HG03095 (cell line): ENCODE results near the gene RAB36.

Source experiments
- ATAC-seq: cut with Tn5 transposase; IDR thresholded peaks from one replicate; pipeline ENCODE4 v1.9.1; 2021; ENCODE audit warnings: moderate library complexity; ENCODE audit not compliant: unreplicated experiment

The RAB36 gene

GRCh38 chr22:23180893-23181720 is 35.8 kb downstream of the RAB36 start:
- no peak for ATAC-seq

GRCh38 chr22:23181721-23182308 is 36.5 kb downstream of the RAB36 start:
- no peak for ATAC-seq

DNA sequence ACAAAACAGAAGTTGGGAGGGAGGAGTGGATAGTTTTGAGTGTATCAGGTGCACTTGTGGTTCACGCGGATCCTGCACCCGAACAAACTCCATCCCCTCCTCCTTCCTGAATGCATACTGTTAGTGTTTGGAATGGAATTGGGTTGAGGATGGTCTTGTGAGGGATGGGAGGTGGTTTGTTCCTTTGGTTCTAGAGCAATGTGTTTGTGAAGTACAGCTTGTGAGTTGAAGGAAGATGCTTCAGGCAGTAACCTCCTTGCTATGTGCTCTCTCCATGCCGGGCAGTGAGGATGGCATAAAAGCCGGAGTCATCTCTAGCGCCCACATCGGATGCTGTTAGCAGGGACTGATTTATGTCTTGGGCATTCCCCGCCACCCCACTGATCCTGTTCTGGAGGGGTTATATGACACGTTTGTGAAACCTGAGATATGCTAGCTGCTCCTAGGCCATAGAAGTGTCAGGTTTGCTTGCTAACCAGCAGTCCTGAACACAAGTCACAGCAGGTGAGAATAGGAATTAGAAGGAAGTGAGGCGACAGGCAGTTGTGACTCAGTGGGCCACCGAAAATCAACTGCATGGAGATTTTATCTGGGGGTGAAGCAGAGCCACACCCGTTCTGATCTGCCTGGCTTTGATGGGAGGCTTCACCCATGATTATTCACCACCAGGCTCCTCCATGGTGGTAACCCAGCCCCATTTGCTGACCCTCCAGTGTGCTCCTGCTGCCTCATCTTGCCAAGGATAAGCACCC is 37.2 kb downstream of the RAB36 start:
- no peak for ATAC-seq

GRCh38 chr22:23183061-23183698 is 37.9 kb downstream of the RAB36 start:
- ATAC-seq = no peak

GRCh38 chr22:23184100-23184763 is 39.0 kb downstream of the RAB36 start:
- ATAC-seq = no peak

DNA sequence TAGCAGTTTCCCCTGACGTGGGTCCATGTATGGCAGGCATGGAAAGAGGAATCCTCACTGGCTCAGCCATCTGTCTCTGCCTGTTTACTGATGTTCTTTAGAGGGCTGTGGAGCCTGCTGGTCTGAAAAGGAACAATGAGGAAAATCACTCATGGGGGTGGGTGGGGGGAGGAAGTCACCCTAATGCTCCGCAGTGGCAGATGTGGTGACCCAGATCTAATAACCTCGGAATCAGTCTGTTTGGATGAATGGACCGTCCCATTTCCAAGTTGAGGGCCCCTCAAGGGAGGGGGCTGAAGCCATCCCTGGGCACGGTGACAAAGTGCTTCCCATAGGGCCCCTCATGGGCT is 39.5 kb downstream of the RAB36 start:
- ATAC-seq = no peak

DNA sequence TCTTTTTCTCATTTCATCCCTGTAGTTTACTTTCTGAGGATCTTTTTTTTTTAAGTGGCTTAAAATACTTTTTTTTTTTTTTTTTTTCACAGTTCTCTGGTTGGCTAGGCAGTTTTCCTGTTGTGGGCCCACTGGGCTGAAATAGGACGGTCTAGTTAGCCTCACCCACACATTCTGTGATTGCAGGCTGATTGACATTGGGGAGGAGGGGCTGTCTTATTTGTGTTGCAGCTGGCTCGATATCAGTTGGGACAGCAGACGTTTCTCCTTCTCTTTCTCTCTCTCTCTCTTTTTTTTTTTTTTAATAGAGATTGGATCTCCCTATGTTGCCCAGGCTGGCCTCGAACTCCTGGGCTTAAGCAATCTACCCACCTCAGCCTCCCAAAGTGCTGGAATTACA is 41.9 kb downstream of the RAB36 start:
- ATAC-seq = no peak

DNA sequence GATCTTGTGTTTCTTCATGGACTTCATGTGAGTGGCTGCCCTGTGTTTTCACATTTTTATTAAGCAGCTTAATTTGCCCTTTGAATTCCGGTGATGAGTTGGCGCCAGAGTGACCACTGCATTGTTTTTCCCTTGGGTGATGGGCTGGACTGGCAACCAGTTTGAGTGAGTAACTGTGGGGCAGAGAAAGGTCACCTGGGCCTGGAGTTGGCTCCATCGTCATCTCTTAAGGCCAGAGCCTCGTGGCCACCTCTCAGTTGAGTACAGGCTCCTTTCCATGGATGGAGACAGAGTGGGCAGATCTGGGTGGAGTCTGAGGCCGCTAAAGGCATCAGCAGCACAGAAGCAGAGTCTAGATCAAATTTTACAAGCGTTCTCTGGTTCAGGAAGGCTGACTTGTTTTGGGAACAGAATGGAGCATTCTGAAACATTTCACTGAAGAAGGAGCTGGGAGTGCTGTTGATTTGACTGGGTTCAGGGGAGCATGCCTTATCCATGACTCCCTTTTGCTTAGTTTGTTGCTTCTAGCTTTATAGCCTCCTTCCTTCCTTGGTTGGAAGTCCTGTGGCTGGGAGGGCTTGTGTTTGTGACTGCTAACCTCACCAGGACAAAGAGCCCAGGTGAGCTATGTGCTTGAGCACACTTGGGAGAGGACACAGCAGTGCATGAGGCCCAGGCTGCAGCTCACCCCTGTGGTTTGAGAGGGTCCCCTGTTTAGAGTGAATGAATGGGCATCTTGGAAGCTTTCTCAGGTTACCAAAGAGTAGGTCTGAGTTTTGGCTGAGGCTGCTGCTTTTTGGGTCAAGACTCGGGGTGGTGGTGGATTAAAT is 42.8 kb downstream of the RAB36 start:
- no peak for ATAC-seq

GRCh38 chr22:23190526-23190925 is 45.2 kb downstream of the RAB36 start:
- no peak for ATAC-seq

GRCh38 chr22:23192133-23192532 is 46.9 kb downstream of the RAB36 start:
- no peak for ATAC-seq

DNA sequence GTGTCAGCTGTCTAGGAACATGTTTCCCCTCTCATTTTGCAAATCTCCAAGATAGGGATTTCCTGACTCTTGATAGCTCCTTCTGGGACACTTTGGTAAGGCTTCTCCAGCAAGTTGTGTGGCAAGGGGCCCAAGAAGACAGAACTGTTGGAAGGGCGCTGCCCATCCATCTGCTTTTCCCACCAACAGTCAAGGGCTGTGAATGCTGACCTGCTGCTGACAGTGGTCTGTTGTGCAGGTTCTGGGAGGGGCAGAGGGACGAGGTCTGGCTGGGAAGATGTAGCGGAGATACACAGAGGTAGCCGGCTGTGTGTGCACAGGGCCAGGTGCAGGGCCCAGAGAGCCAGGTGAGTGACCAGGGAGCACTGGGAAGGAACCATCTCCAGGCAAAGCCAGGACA is 47.3 kb downstream of the RAB36 start:
- ATAC-seq = no peak

- no peak for ATAC-seq
Measured at GRCh38 chr22:23193196-23193827, 48.0 kb downstream of the RAB36 start.

DNA sequence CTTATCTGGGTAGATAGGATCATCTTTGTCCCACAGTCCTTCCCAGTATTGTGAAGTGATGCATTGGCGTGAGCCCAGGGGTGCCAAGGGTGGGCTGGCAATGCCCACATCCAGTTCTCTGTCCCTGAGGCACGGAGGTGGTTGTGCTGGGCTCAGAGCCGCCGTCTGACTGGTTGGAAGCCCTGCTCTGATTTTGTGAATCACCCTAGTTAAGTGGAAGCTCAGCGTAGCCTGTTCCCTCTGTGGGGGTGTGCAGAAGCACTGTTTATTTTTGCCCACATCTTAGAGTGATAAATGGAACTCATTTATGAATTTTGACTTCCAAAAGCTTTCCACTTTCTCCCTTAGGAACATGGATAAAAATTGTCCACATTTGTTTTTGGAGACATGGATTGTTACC is 48.6 kb downstream of the RAB36 start:
- no peak for ATAC-seq

DNA sequence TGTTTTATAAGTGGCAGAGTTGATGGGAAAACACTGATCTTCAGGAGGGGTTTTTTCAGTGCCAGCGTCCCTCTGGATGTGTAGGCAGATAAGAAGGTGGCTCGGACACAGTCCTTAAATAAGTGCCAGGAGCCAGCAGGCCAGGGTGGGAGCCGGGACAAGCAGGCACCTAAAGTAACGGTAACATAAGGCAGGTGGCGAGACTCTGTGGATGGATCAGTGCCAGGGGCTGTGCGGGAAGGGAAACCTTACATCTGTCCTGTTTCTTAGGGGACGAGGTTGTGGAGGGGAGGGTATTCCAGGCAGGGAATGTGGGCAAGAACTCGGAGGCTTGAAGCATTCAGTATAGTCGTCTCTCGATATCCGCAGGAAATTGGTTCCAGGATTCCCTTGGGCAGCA is 50.9 kb downstream of the RAB36 start:
- no peak for ATAC-seq

DNA sequence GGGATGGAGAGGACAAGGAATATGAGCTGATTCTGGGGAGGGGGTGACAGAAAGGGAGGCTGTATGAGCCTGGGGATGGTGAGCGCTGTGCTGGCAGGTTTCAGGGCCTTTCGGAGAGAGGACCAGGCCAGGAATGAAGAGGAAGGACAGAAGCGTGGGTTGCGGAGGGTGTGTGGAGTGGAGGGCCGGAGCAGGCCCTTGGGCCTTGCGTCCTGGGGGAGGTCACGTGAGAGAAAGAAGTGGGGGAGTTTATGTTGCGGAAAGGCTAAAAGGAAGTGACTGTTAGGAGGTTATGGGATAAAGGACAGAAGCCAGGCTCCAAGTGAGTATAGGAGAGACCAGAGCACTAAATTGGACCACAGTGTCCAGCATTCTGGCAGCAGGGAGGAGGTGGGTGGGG is 52.6 kb downstream of the RAB36 start:
- no peak for ATAC-seq

DNA sequence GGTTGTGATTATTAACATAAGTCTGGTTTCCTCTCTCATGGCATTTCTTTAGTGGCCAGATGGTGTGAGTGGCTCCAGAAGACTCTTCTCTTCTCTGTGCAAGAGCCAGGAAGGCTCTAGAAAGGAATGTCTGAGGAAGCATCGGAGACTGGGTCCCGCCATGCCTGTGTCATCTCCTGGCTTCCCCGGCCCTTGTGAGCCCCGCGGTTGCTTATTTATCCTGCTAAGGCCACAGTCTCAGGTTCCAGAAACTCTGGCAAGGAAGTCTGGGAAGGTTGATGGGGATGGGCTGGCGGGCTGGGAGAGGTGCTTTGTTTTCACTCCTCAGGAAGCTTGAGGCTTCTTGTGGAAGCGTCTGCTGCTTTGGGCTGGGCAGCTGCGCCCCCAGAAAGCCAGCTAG is 53.9 kb downstream of the RAB36 start:
- no peak for ATAC-seq

DNA sequence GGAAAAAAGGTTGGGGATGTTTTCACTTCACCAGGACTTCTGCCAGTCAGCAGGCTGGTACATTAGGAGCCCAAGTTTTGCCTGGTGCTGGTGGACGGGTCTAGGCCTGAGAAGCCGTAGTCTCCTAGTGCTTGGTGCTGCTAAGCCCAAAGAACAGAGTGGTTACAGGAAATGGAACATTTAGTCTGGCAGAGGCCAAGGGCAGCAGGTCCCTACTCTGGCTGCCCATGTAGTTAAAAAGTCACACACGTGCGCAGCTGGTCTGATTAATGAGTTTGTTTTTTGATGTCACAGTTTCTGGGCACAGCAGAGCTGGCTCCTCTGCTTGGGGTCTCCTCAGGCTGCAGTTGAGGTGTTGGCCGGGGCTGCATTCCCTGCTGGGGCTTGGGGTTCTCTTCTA is 55.6 kb downstream of the RAB36 start:
- ATAC-seq = no peak

GRCh38 chr22:23202812-23203451 is 57.7 kb downstream of the RAB36 start:
- no peak for ATAC-seq

DNA sequence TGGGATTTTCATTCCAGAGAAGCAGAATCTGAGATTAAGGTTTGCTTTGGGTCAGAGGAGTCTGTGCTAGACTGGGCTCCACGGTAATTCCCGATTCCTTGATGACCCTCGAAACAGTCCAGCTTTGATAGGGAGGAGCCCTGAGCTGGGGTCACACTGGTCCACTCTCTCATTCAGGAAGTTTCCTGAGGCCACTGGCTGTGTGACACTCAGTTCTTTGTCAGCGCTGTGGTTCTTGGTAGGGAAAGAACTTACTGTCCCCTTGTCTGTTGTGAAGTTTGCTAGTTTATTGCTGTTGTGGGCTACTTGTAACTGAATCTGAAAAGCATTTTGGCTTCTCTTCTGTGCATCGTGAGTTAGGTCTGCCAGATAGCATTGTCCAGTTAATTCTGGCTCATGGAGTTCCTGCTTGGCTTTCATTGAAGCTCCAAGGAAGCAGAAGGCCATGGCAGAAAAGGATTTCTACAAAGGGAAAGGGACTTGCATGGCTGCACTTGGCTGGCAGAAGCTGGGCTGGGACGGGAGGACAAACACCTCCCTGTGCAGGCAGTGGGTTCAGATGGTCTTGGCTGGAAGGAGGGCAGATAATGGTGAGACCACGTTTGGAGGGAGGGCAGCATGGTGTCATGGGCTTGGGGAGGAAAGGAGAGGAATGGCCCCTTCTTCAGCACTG is 58.3 kb downstream of the RAB36 start:
- ATAC-seq = no peak
